GM23248 (cell line): ENCODE measurements around the gene SIK3.

Source experiments
- EZH2 ChIP-seq: fragments of 200-600 bp; sonication (generic); IDR thresholded peaks from 2 replicates; pipeline ENCODE4 v1.6.1; 2018; ENCODE audit warnings: antibody characterized with exemption, mild to moderate bottlenecking; ENCODE audit not compliant: insufficient read depth, poor library complexity, severe bottlenecking
- EZH2phosphoT487 ChIP-seq: fragments of 200-600 bp; sonication (generic); IDR thresholded peaks from 2 replicates; pipeline ENCODE4 v1.6.1; 2018; ENCODE audit warnings: antibody characterized with exemption, moderate library complexity, mild to moderate bottlenecking, low read depth; ENCODE audit not compliant: insufficient read depth

DNA sequence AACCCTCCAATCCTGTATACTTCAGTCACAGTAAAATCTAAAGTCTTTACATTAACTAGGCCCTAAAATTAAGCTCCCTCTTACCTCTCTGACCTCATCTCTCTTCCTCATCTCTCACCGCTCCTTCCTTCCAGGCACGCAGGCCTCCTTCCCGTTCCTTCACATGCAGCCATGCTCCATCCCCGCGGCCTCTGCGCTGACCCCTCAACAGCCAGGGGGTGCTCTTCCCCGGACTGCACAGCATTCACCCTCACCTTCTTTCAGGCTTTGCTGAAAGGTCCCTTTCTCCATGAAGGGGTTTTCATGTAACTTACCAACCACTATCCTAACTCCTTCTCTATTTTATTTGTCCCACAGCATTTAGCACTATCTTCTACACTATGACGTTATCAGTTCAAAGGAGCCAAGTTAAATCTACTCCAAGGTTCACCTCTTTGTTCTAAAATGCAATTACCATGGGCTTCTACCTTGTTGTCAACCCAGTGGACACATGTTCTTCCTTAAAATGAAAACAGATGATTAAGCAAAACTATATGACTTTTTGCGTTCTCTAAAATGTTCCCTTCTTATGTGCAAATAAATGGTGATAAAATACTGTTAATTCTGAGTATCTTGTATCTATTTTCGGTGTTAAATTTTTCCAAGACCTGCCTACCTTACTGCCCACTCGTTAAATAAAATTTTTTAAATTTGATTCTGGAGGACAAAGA lies 203.0 kb downstream of the SIK3 start:
- no peak for TF ChIP-seq EZH2
- no peak for TF ChIP-seq EZH2phosphoT487
